ENCODE measurements around the gene ADAMTS14. TPM values are rescaled to one million over a fixed set of nuclear protein-coding genes. Genes with fewer than 3 reads are reported as not detected.
A peak's percentile ranks its signal among the peaks of the same experiment; 100 is the strongest.
"Not testable (repeated sequence)": the region's sequence is repeated elsewhere in the genome, so short reads cannot be mapped to it uniquely, and the experiment has no call there.

The ADAMTS14 gene
- total RNA-seq, 1 donor from 2014 or later: 1.4 TPM

DNA sequence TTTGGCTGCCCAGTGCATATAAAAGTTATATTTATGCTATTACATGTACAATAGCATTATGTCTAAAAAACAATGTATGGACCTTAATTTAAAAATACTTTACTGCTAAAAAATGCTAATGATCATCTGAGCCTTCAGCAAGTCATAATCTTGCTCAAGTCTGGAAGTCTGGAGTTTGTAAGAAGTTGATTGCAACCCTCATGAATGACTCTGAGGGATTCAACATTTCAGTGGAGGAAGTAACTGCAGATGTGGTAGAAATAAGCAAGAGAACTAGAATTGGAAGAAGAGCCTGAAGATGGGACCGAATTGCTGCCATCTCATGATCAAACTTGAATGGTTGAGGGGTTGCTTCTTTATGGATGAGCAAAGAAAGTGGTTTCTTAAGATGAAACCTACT is 13.0 kb upstream of the ADAMTS14 start:
- Mint-ChIP-seq H3K27me3 (peaks cover 8% of the 10 kb centered on the region), H3K36me3 (no peaks in the 10 kb centered on the region), H3K4me1 (ENCODE audit: unreplicated experiment) (peaks cover 8% of the 10 kb centered on the region), H3K9me3 (peaks cover 10% of the 10 kb centered on the region), H3K4me3 (no peak overlapping the region), H3K27ac (no peak overlapping the region)
- no peak for DNase-seq (ENCODE audit: extremely low spot score, unreplicated experiment)
- TF ChIP-seq, protein P1, sequence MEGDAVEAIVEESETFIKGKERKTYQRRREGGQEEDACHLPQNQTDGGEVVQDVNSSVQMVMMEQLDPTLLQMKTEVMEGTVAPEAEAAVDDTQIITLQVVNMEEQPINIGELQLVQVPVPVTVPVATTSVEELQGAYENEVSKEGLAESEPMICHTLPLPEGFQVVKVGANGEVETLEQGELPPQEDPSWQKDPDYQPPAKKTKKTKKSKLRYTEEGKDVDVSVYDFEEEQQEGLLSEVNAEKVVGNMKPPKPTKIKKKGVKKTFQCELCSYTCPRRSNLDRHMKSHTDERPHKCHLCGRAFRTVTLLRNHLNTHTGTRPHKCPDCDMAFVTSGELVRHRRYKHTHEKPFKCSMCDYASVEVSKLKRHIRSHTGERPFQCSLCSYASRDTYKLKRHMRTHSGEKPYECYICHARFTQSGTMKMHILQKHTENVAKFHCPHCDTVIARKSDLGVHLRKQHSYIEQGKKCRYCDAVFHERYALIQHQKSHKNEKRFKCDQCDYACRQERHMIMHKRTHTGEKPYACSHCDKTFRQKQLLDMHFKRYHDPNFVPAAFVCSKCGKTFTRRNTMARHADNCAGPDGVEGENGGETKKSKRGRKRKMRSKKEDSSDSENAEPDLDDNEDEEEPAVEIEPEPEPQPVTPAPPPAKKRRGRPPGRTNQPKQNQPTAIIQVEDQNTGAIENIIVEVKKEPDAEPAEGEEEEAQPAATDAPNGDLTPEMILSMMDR (conservative IDR thresholded peaks at IDR 0.05): no peak

DNA sequence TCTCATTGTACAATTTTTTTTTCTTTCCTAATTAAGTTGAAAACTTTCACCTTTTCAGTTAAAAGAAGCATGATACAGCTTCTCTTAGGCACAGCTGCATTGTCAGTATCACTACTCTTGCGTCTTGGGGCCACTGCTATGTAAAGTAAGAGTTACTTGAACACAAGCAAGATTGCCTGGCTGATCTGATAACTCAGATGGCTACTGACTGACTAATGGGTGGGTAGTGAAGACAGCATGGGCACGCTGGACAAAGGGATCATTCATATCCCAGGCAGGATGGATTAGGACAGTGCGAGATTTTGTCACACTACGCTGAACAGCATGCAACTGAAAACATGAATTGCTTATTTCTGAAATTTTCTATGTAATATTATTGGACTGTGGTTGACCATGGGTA is 11.6 kb upstream of the ADAMTS14 start:
- TF ChIP-seq, protein P1 (conservative IDR thresholded peaks at IDR 0.05): no peak
- DNase-seq (ENCODE audit: extremely low spot score, unreplicated experiment): peak; percentile 11
- peaks cover 16% of the 10 kb centered on the region for H3K4me1 Mint-ChIP-seq (ENCODE audit: unreplicated experiment)
- peaks cover 15% of the 10 kb centered on the region for H3K27me3 Mint-ChIP-seq
- H3K27ac Mint-ChIP-seq: no peak overlapping the region
- H3K4me3 Mint-ChIP-seq: no peak overlapping the region
- peaks cover 10% of the 10 kb centered on the region for H3K9me3 Mint-ChIP-seq
- H3K36me3 Mint-ChIP-seq: no peaks in the 10 kb centered on the region

DNA sequence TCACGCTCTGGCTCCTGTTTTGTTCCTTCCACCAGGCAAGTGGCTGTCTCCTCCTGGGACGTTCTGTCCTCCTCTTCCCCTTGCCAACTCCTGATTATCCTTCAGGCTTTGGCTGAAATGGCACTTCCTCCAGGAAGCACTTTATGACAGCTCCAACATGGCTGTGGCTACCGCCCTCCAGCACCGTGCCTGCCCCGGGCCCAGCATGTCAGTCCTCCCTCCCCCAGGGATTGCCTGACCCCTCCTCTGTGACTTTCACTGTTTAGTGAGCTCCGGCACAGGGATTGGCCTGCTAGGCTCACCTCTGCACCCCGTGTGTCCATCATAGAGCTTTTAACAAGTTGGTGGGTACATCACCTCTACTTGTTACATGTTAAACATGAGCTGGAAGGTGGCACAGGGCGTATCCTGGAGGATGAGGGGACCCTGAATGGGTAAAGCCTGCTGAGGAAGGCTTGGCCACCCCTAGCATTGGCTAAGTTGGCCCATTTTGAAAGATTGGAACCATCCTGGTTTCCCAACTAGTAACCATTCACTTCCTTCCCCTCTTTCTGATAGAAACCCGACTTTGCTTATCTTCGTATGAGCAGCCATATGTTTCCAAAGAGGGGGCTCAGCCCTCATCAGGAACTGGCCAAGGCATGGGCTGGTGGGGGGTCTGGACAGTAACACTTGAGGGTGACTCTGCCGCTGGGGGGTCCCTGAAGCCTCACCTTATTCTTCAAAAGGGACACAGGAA is 10.5 kb upstream of the ADAMTS14 start:
- Mint-ChIP-seq H3K27me3 (peaks cover 15% of the 10 kb centered on the region), H3K4me3 (no peak overlapping the region), H3K36me3 (no peaks in the 10 kb centered on the region), H3K27ac (no peak overlapping the region), H3K4me1 (ENCODE audit: unreplicated experiment) (peaks cover 16% of the 10 kb centered on the region), H3K9me3 (peaks cover 10% of the 10 kb centered on the region)
- TF ChIP-seq, protein P1 (conservative IDR thresholded peaks at IDR 0.05): no peak
- DNase-seq (ENCODE audit: extremely low spot score, unreplicated experiment): no peak

DNA sequence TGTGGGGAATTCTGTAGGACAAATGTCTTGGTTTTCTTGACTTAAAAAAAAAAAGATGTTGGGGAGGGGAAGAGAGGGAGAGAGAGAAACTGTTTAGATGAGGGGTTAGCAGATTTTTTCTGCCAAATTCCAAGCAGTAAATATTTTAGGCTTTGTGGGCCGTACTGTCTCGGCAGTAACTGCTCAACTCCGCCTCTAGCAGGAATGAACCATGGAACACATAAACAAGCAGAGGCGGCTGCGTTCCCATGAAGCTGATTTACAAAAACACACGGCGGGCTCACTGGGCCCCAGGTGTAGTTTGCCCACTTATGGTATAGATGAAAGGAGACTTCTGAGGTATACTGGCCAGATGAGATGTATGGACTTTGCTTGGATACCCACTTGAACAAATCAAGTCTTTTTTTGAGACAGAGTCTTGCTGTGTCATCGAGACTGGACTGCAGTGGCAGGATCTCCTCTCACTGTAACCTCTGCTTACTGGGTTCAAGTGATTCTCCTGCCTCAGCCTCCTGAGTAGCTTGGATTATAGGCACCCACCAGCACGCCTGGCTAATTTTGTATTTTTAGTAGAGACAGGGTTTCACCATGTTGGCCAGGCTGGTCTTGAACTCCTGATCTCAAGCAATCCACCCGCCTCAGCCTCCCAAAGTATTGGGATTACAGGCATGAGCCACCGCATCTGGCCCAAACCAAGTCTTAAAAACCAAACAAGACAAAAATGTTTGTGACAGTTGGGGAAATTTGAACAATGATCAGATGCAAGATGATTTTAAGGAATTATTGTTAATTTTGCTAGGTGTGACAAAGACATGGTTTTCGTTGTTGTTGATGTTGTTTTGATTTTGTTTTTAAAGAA is 9.7 kb upstream of the ADAMTS14 start:
- no peak for DNase-seq (ENCODE audit: extremely low spot score, unreplicated experiment)
- no peak overlapping the region for H3K4me3 Mint-ChIP-seq
- TF ChIP-seq, protein P1 (conservative IDR thresholded peaks at IDR 0.05): no peak
- H3K27ac Mint-ChIP-seq: no peak overlapping the region
- no peaks in the 10 kb centered on the region for H3K36me3 Mint-ChIP-seq
- peaks cover 15% of the 10 kb centered on the region for H3K27me3 Mint-ChIP-seq
- peaks cover 10% of the 10 kb centered on the region for H3K9me3 Mint-ChIP-seq
- peaks cover 16% of the 10 kb centered on the region for H3K4me1 Mint-ChIP-seq (ENCODE audit: unreplicated experiment)

DNA sequence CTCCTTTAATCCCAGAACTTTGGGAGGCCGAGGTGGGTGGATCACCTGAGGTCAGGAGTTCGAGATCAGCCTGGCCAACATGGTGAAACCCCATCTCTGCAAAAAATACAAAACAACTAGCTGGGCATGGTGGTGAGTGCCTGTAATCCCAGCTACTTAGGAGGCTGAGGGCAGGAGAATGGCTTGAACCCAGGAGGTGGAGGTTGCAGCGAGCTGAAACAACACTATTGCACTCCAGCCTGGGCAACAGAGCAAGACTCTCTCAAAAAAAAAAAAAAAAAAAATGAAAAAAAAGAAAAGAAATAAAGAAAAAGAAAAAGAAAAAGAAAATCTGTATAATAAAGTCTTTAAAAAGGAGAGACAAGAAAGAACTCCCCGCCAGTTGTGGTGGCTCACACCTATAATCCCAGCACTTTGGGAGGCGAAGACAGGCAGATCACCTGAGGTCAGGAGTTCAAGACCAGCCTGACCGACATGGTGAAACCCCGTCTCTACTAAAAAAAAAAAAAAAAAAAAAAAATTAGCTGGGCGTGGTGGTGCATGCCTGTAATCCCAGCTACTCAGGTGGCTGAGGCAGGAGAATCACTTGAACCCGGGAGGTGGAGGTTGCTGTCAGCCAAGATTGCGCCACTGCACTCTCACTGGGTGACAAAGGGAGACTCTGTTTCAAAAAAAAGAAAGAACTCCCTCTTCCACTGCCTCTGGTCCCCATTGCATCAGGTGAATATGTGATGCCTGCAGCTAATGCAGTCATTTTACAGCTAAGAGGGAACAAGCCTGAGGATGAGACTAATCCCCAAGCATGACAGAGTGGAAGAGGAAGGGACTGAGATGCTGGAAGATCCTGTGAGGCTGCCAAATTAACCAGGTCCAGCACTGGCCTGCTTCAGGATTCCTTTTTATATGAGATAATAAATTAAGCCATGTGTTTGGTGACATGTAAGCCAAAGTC is 8.6 kb upstream of the ADAMTS14 start:
- peak; percentile 22 for DNase-seq (ENCODE audit: extremely low spot score, unreplicated experiment)
- H3K27ac Mint-ChIP-seq, H3K36me3 Mint-ChIP-seq, H3K9me3 Mint-ChIP-seq, H3K4me3 Mint-ChIP-seq: not testable (repeated sequence)
- peaks cover 16% of the 10 kb centered on the region for H3K4me1 Mint-ChIP-seq (ENCODE audit: unreplicated experiment)
- H3K27me3 Mint-ChIP-seq: peaks cover 17% of the 10 kb centered on the region
